GM21390 (cell line): ENCODE results near the gene KPTN.

Experiments used
- ATAC-seq: cut with Tn5 transposase; IDR thresholded peaks from one replicate; pipeline ENCODE4 v1.9.1; 2021; ENCODE audit not compliant: unreplicated experiment

KPTN gene

GRCh38 chr19:47470447-47471195 is 13.4 kb downstream of the KPTN start:
- no peak for ATAC-seq

- ATAC-seq, result no peak
Observed at GRCh38 chr19:47469719-47470118, 14.3 kb downstream of the KPTN start.

GRCh38 chr19:47469363-47469700 is 14.7 kb downstream of the KPTN start:
- no peak for ATAC-seq

- no peak for ATAC-seq
Observed at GRCh38 chr19:47467914-47468313, 16.1 kb downstream of the KPTN start.

- no peak for ATAC-seq
Observed at GRCh38 chr19:47465957-47466356, 18.1 kb downstream of the KPTN start.

- no peak for ATAC-seq
Observed at GRCh38 chr19:47464675-47465419, 19.2 kb downstream of the KPTN start.

- ATAC-seq, result no peak
Observed at GRCh38 chr19:47461876-47462275, 22.1 kb downstream of the KPTN start.

- no peak for ATAC-seq
Observed at GRCh38 chr19:47459477-47459876, 24.5 kb downstream of the KPTN start.

- no peak for ATAC-seq
Observed at GRCh38 chr19:47458672-47459071, 25.3 kb downstream of the KPTN start.

GRCh38 chr19:47456721-47457474 is 27.1 kb downstream of the KPTN start:
- ATAC-seq, result no peak

GRCh38 chr19:47450478-47450877 is 33.5 kb downstream of the KPTN start:
- ATAC-seq, result no peak

- ATAC-seq, result no peak
Observed at GRCh38 chr19:47448360-47448727, 35.7 kb downstream of the KPTN start.

- ATAC-seq, result no peak
Observed at GRCh38 chr19:47447470-47448359, 36.3 kb downstream of the KPTN start.

GRCh38 chr19:47446534-47447469 is 37.2 kb downstream of the KPTN start:
- ATAC-seq, result no peak

- ATAC-seq, result no peak
Observed at GRCh38 chr19:47445937-47446402, 38.0 kb downstream of the KPTN start.

GRCh38 chr19:47445527-47445926 is 38.5 kb downstream of the KPTN start:
- ATAC-seq, result no peak

GRCh38 chr19:47444388-47444821 is 39.6 kb downstream of the KPTN start:
- no peak for ATAC-seq

- no peak for ATAC-seq
Observed at GRCh38 chr19:47443331-47443730, 40.7 kb downstream of the KPTN start.

GRCh38 chr19:47438793-47439220 is 45.2 kb downstream of the KPTN start:
- no peak for ATAC-seq

- no peak for ATAC-seq
Observed at GRCh38 chr19:47437500-47437899, 46.5 kb downstream of the KPTN start.
